Left renal pelvis (tissue), 4 donors: ENCODE data around the gene PRODH2. TPM values are rescaled to one million over a fixed set of nuclear protein-coding genes. Genes with fewer than 3 reads are reported as not detected.

Experiments used
- DNase-seq, 4 donors: peaks; one replicate each; pipeline ENCODE4 v3.0.0-alpha.2; 2013; ENCODE audit warnings: low read depth in 4 of 4, low spot score in 3 of 4
- polyA plus RNA-seq, 4 donors: library from polyadenylated mRNA; unstranded; fragments of 120-200 nt; gene quantifications; one replicate each; pipeline ENCODE4 v1.2.1, GENCODE V29; 2013; ENCODE audit not compliant: insufficient read length in 4 of 4

Gene PRODH2
- 10 to 100 TPM in 3 of 4 donors, under 1 TPM in 1; 0.41 to 51.0 (median 25.1) TPM for polyA plus RNA-seq

- no peak for DNase-seq
These were observed at the start of gene PRODH2 for GRCh38 chr19:35812220-35813042. PRODH2 (minus strand) TSS chr19:35812845; CDS start chr19:35812805, 40 bp downstream.

GRCh38 chr19:35861640-35862160, 49.1 kb upstream of the PRODH2 start:
- no peak for DNase-seq

GRCh38 chr19:35860818-35861639, 48.4 kb upstream of the PRODH2 start:
- DNase-seq = no peak

GRCh38 chr19:35860436-35860817, 47.8 kb upstream of the PRODH2 start:
- DNase-seq = no peak

GRCh38 chr19:35859414-35859813, 46.8 kb upstream of the PRODH2 start:
- no peak for DNase-seq

GRCh38 chr19:35858311-35858710, 45.7 kb upstream of the PRODH2 start:
- DNase-seq = no peak

GRCh38 chr19:35856546-35857149, 44.0 kb upstream of the PRODH2 start, which contains the start of gene KIRREL2:
KIRREL2 (plus strand) TSS chr19:35856911; CDS start chr19:35857120, 209 bp downstream.
- no peak for DNase-seq

- no peak for DNase-seq
These were observed 40.6 kb upstream of the PRODH2 start for GRCh38 chr19:35853038-35853756.

GRCh38 chr19:35852029-35852780, 39.6 kb upstream of the PRODH2 start, which contains the start of gene NPHS1:
NPHS1 (minus strand) TSS chr19:35852504; CDS start chr19:35851837, 667 bp downstream.
- no peak for DNase-seq

GRCh38 chr19:35851213-35852028, 38.8 kb upstream of the PRODH2 start:
- DNase-seq = no peak

- DNase-seq = no peak
These were observed 36.4 kb upstream of the PRODH2 start for GRCh38 chr19:35848919-35849505.

- no peak for DNase-seq
These were observed 35.8 kb upstream of the PRODH2 start for GRCh38 chr19:35848486-35848885.

- DNase-seq = no peak
These were observed 35.3 kb upstream of the PRODH2 start for GRCh38 chr19:35847911-35848310.

- no peak for DNase-seq
These were observed 33.5 kb upstream of the PRODH2 start for GRCh38 chr19:35846038-35846668.

GRCh38 chr19:35845215-35846037, 32.8 kb upstream of the PRODH2 start:
- DNase-seq = no peak

GRCh38 chr19:35844482-35845214, 32.0 kb upstream of the PRODH2 start:
- no peak for DNase-seq
